NCI-H128 (cell line): ENCODE measurements around the gene UBC.

Experiments
- DNase-seq: peaks from one replicate; lab custom pipeline; 2025; ENCODE audit not compliant: unreplicated experiment; lab: John Stamatoyannopoulos, UW

The UBC gene

GRCh38 chr12:124914392-124915238, at the start of gene UBC:
Gene UBC, minus strand, starts transcription at chr12:124914650. Its CDS starts 879 bp downstream, at chr12:124913771.
- DNase-seq = no peak

GRCh38 chr12:124963211-124963610, 48.8 kb upstream of the UBC start:
- no peak for DNase-seq

DNA sequence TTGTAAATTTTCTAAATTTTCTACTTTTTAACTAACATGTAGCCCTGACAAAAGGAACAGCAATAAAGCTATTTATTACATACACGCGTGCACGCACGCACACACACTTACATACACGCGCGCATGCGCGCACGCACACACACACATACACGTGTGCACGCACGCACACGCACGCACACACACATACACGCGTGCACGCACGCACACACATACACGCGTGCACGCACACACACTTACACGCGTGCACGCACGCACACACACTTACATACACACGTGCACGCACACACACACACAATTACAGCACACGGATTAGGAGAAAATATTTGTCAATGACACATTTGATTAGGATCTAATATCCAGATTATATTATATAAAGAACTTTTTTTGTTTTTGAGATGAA, 46.6 kb upstream of the UBC start:
- DNase-seq = no peak

- no peak for DNase-seq
Observed at GRCh38 chr12:124956571-124956970, 42.1 kb upstream of the UBC start.

DNA sequence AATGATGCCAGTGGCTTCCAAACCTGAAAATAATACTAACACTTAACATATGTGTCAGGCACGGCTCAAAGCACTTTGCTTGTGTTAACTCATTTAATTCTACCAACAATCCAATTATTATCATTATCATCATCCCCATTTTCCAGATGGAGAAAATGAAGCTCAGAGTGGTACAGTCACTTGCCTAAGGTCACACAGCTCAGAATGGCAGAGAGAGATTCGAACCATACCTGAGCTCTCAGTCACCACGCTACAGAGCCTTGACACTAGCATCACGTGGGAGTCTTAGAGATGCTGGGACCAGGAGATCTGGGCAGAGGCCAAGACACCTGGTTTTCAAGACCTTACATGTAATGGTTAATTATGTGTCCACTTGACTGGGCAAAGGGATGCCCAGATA, 40.3 kb upstream of the UBC start:
- no peak for DNase-seq

DNA sequence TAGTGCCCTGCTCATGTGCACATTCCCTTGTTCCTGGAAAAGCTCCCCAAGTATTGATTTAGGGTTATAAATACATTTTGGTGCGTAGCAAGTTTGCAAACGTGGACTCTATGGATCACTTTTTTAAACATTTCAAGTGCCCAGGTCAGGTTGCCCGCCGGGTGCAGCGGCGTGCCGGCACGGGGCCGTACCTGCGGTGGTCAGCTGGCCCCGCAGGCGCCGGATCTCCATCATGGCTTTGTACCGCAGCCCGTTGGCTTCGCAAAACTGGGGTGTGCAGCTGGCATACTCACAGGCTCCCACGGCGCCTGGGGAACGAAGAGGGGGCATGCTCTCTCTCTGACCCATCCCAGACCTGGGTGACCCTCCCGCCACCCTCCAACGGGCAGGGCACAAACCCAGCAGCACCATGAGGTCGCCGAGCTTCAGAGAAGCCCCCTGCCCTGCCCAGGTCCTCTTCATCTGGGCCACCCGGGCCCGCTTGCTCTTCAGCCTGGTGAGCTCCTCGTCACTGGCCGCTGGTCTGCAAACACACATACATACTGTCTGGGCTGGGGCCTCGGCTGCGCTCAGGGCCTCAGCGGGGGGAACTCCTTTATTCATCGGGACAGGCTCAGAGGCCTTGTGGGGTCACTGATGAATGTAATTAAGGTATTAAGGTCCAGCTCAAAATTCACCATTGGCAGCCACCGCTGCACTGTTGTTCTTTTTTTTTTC, 39.4 kb upstream of the UBC start:
- no peak for DNase-seq

DNA sequence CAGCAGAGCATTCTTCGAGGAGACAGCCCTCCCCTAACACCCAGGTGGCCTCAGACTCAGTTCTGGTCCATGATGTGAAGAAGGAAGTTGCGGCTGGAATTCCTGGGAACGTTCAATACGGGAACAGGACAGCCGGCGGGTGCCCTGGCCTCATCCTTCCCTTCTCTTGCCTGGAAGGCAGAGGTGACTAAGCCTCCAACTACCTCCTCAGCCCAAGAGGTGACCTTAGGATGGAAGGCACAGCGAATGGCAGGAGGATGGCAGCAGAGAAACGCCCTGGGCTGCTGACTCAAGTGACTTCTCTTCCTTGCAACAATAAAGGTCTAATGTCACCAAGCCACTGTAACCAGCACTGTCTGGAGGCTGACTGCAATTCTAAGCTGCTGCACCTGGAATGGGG, 38.4 kb upstream of the UBC start:
- no peak for DNase-seq

DNA sequence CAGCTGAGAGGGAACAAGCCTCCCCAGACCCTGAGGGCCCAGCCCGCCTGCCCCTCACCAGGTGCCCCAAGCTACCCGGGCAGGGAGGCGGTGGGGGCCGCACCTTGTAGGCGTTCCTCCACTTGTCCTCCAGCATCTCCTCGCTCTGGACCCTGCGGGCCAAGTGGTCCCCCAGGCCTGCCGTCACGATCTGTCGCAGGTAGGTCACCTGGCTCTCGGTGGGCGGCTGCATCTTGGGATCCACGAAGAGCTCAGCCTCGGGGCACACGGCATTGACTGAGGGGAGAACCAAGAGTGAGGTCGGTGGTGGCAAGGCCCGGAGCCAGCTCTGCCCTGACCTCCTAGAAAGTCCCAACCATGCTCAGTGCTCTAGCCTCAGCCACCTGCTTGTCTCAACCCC, 37.8 kb upstream of the UBC start:
- DNase-seq = no peak

DNA sequence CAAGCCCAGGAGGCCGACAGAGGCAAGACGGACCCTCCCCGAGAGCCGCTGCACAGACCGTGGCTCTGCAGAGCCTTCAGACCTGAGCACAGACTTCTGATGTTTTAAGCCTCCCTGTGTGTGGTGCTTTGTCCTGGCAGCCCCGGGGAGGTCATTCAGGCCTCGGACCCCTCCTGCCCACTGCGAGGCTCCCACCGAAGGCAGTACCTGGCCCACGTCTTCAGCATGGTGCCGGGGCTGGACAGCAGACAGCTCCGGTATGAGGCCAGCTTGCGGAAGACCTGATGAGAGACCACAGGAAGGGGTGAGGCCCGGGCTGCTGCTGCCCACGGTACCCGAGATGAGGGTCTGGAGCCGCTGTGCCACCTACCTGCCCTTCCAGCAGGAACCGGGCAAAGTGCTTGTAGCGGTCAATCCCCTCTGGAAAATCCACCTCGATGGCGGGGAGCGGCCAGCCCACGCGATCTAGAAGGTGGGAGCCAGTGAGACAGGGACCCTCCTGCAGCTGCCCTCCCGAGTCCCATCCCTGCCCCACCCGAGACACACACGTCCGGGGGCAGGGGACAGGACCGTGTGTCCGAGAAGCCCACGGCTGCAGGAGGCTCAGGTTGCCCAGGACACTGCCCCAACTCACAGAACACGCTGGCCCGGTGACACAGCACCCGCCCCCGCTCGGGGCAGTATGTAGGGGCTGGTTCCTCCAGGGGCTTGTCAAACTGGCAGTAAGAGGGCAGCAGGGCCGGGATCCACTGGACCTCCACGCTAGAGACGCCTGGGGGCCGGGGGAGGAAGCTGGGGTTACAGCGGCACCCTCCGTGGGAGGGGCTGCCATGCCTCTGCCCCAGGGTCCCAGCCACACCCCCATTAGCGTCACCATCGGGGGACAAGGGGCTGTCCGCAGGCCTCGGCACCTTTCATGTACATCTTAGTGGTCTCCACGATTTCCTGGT, 35.6 kb upstream of the UBC start:
- DNase-seq = no peak

- DNase-seq = no peak
Observed at GRCh38 chr12:124949066-124949465, 34.6 kb upstream of the UBC start.

DNA sequence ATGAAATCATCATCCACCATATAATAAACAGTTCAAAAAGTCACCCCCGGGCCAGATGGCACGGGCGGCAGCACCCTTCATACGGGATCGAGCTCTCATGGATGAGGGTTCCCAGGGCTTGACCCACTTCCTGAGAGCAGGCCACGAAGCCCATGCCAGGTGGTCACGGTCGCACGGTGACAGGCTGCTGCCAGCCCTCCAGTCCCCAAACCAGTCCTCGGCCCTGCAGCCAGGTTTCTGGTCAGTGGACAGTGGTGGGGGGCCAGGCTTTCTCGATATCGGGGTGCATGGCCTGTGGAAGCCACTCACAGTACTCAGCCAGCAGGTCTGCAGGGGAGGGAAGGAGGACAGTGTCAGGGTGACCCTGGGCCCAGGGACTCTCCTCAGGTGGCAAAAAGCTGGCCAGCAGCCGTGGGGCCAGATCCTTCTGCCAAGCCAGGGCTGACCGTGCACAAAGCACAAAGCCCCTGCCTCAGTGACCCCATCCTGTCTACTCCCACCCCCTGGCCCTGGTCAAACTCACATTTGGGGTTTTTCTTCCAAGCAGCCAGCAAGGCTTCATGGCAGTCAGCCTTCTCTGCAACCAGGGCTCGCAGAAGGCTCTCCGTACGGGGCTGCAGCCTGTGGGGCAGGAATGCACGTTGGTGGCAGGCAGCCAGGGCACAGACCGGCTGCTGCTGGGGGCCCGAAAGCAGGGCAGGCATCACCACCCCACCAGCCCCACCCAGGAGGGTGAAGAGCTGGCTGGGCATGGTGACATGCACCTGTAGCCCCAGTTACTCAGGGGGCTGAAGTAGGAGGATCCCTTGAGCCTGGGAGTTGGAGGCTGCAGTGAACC, 33.3 kb upstream of the UBC start:
- no peak for DNase-seq

- no peak for DNase-seq
Observed at GRCh38 chr12:124947013-124947412, 32.6 kb upstream of the UBC start.

GRCh38 chr12:124946447-124946793, 32.0 kb upstream of the UBC start:
- no peak for DNase-seq

- DNase-seq = no peak
Observed at GRCh38 chr12:124941170-124941527, 26.7 kb upstream of the UBC start.

- no peak for DNase-seq
Observed at GRCh38 chr12:124940393-124941169, 26.1 kb upstream of the UBC start.

- no peak for DNase-seq
Observed at GRCh38 chr12:124940143-124940392, 25.6 kb upstream of the UBC start.

DNA sequence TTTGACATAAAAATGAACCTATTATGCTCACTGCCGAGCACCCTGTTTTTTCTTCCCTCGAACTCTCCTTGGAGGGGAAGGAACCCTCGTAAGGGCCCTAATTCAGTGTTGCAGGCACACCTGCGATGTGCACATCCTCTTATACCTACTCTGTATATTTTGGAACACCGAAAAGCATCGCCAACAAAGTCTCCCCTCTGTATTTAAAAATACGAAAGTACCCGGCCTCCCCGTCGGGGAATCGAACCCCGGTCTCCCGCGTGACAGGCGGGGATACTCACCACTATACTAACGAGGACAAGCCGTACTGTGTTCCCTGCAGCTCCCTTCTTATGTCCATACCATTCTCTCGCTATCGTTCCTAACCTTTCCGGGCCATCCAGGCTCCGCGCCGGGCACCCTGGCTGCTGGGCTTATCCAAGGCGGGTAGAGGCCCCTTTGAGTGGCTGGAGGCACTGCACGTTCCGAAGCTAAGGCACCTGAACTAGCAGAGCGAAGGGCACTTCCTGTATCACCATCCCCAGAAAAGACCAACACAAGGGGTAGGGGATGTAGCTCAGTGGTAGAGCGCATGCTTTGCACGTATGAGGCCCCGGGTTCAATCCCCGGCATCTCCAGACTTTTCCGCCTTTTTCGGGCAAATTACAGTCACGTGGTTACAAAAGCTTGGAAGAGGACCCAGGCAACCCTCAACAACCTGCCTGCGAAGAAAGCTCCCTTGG, 25.1 kb upstream of the UBC start:
- no peak for DNase-seq

GRCh38 chr12:124939079-124939420, 24.6 kb upstream of the UBC start:
- DNase-seq = no peak

DNA sequence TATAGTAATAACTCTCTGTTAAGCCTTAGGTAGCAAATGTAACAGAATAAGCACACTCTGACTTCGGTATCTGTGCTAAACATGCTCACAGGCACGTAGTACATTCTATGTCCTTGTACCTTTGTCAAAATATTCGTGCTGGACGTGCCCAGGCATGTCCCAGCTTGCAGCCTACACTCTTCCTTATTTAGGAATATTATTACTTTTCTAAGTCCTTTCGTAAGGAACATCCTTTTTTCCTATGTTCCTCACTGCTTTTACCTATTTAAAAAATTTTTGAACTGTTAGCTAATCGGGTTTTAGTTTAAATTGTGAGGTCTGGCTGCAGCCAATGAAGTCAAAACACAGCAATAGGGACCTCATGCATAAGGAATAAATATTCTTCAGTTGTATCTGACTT, 24.1 kb upstream of the UBC start:
- DNase-seq = no peak

DNA sequence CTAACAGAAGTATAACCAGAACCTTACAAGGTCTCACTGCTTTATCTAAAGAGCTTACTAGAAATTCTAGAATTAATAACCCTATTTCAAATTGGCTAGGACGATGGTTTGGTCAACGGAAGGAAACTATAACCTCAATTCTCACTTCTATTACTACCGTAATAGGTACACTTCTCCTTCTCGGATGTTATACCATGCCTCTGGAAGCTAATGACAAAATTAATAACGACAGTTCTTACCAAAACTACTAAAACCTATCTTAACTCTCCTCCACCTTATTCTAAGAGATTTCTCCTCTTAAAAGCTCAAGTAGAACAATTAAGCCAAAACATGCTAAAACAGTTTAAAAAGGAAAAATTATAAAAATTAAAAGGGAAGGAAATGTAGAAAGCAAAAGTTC, 23.7 kb upstream of the UBC start:
- DNase-seq = no peak
